Right cardiac atrium (tissue), 5 donors: ENCODE results near the gene ZCCHC24. TPM values are rescaled to one million over a fixed set of nuclear protein-coding genes. Genes with fewer than 3 reads are reported as not detected.
"Not testable (repeated sequence)": the region's sequence is repeated elsewhere in the genome, so short reads cannot be mapped to it uniquely, and the experiment has no call there.

Experiments used
- ATAC-seq, 2 donors: fragments of 200-7000 bp; cut with Tn5 transposase; one replicate each; pipeline versions ENCODE4 v1.8.0 to v1.9.1; 2020; ENCODE audit warnings: moderate library complexity in 2 of 2, mild to moderate bottlenecking in 1 of 2
- DNase-seq, 3 donors: peaks; one replicate each; pipeline ENCODE4 v3.0.0-alpha.2; 2020
- H3K27ac ChIP-seq: one replicate; pipeline ENCODE4 v1.5.1; 2013; ENCODE audit warnings: mild to moderate bottlenecking, low read length, control low read depth, moderate library complexity
- H3K27me3 ChIP-seq: one replicate; pipeline ENCODE4 v1.6.1; 2013; ENCODE audit not compliant: control insufficient read depth, insufficient read depth
- H3K4me1 ChIP-seq: one replicate; pipeline ENCODE4 v1.6.1; 2013; ENCODE audit warnings: low read length; ENCODE audit not compliant: control insufficient read depth, insufficient read depth
- H3K4me3 ChIP-seq: one replicate; pipeline ENCODE4 v1.5.1; 2013; ENCODE audit warnings: low read length, control low read depth
- H3K9me3 ChIP-seq: one replicate; pipeline ENCODE4 v1.6.1; 2013; ENCODE audit warnings: low read length; ENCODE audit not compliant: control insufficient read depth
- WGBS: extraction: QIAGEN DNeasy Blood & Tissue Kit; methylation state at CpG from one replicate; pipeline ENCODE4 v1.1.7; 2013; 5-methylcytosine and 5-hydroxymethylcytosine counted together
- intact Hi-C, 4 donors: fragments of 100-400 bp; cut with DNase I; formaldehyde crosslinking; loops; one replicate each; pipeline versions ENCODE4 v1.11.0 to v1.14.0; 2022 to 2023
- polyA plus RNA-seq: library from polyadenylated mRNA; stranded (reverse); fragments of 200-250 nt; gene quantifications from one replicate; pipeline ENCODE4 v1.2.3, GENCODE V29; 2013
- total RNA-seq, 4 donors: library from RNA; stranded (reverse); fragmentation: NEBNext Ultra II Directional; extraction: Animal tissue kit (Norgen Biotek cat#: 25700); gene quantifications; one replicate each; pipeline ENCODE4 v1.2.1, GENCODE V29; 2021
- donor health status: healthy with polysubstance abuse.
- donor health status: DM: no; HTN: yes; CAD: no.
- donor health status: DM: no; HTN: no; CAD: no.
- donor health status: DM: no; HTN: yes; CAD: no; lungs with severe emphysema.
- donor health status: DM: yes; HTN: yes; CAD: no.

ZCCHC24 gene
- total and polyA plus RNA-seq, 5 donors = 31.3 to 75.3 (median 62.0) TPM

DNA sequence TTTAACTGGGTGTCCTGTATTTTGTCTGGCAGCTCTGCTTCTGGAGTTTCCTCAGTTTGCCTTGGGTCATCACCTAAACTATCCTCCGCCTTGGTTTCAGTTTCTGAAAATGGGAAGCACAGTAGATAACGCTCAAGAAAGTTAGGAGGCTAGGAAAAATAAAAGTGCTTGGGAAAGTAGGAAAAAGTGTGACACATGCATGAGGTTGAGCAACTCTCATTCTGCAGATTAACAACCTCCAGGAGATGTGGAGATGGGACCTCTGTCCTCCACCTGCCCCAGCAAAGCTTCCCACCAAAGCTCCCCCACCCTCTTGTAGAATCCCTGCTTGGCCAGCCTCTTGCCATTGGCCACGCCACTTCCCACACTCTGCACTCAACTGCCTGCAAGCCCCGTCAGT lies 13.1 kb upstream of the ZCCHC24 start:
- Histone ChIP-seq H3K27me3 (no peaks in the 10 kb centered on the region), H3K4me1 (peaks cover 6% of the 10 kb centered on the region), H3K9me3 (no peaks in the 10 kb centered on the region), H3K4me3 (no peak overlapping the region), H3K27ac (no peak overlapping the region)
- ATAC-seq (peak in 1 of 2 donors; percentile 23), DNase-seq (no peak)
- 89% methylated on average over 4 of the region's 4 CpGs for WGBS
- intact Hi-C loops = no loop called here

DNA sequence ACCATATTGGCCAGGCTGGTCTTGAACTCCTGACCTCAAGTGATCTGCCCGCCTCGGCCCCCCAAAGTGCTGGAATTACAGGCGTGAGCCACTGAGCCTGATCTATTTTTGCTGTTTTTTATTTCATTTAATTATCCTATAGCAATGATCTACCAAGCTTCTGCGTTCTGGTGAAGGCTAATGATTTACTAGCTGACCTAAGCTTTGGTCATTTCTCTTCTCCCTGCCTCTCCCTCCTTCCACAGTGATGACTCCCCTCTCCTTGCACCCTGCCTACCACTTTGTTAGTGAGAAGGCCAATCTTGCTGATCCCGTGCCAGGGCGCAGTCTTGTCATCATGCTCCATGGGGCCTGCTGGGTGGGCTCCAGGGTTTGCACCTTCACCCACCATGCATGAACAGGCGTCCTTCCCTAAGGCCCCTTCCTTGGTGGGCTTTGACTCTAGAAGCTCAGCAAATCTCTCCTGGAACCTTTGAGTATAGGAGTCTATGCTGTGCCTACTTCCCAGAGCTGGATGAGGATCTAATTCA lies 11.9 kb upstream of the ZCCHC24 start:
- WGBS = 88% methylated on average over 7 of the region's 7 CpGs

DNA sequence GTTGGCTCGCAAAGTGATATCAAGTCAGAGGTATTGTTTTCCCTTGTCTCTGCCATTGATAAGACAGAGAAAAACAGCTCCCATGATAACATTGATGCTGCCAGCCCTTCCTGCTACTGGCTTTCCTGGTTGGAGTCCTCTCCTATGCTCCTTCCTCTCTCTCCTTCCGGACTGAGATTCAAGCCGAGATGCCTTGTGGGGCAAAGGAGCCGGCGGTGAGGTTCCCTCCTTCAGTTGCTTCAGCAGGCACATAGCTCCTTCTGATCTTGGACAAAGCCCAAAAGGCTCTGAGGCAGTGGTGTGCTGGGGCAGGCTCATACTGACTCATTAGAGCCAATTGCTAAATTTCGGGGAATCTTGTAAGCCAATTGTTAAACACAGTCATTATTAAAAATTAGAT lies 8.8 kb upstream of the ZCCHC24 start:
- H3K9me3 ChIP-seq = no peaks in the 10 kb centered on the region
- H3K4me1 ChIP-seq = peaks cover 6% of the 10 kb centered on the region
- WGBS = 38% methylated on average over 6 of the region's 6 CpGs
- DNase-seq (peak in 2 of 3 donors; percentile 70 to 81), ATAC-seq (peak; percentile 77 to 84)
- H3K4me3 ChIP-seq = no peak overlapping the region
- intact Hi-C loops = no loop called here
- H3K27me3 ChIP-seq = no peaks in the 10 kb centered on the region
- H3K27ac ChIP-seq = peak overlapping the region; percentile 30

More for the DNA sequence above, 11.9 kb upstream of the ZCCHC24 start:
- Histone ChIP-seq H3K9me3 (no peaks in the 10 kb centered on the region), H3K4me1 (peaks cover 6% of the 10 kb centered on the region), H3K27me3 (no peaks in the 10 kb centered on the region), H3K4me3 (no peak overlapping the region), H3K27ac (no peak overlapping the region)
- intact Hi-C loops = no loop called here
- no peak for ATAC-seq
- DNase-seq = peak in 1 of 3 donors; percentile 24

DNA sequence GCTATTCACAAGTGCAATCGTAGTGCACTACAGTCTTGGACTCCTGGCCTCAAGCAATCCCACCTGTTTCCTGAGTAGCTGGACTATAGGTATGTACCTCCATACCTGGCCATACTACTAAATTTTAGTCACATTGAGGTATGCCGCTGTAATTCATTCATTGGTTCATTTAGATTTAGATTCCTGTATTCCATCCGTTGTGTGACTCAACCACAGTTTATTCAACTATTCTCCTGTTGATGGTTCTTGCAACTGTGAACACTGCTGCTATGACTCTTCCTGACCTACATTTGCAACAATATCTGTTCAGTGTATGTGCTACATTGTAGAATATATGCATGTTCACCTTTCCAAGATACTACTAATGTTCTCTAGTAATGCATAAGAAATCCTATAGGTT lies 8.0 kb upstream of the ZCCHC24 start:
- intact Hi-C loops = no loop called here
- WGBS = 95% methylated on average over 3 of the region's 3 CpGs

DNA sequence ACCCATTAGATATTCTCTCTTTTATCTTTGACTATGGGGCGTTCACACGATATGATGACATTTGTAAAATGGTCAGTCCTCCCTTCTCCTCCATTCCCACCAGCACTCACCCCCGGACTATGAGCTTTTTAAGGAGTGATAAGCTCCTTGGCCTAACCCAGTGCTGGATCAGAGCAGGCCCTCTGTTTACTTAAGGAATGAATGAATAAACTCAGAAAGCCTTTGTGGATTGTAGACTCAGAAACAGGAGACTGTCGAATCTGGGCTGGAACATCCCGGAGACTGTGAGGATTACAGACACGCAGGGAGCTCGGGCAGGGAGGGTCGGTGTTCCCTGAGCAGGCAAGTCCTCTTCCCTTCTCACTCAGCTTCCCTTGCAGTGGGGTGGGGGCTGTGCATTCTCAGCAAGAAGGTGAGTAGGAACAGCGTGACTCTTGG lies 6.8 kb upstream of the ZCCHC24 start:
- peak in 2 of 3 donors; percentile 50 to 71 for DNase-seq
- Histone ChIP-seq H3K4me3 (no peak overlapping the region), H3K9me3 (no peaks in the 10 kb centered on the region), H3K27me3 (no peaks in the 10 kb centered on the region), H3K4me1 (peaks cover 6% of the 10 kb centered on the region), H3K27ac (peak overlapping the region; percentile 67)
- WGBS = 60% methylated on average over 9 of the region's 9 CpGs
- ATAC-seq = peak; percentile 74 to 87
- intact Hi-C loops = no loop called here

More for the DNA sequence above, 8.0 kb upstream of the ZCCHC24 start:
- Histone ChIP-seq H3K27me3 (no peaks in the 10 kb centered on the region), H3K4me1 (peaks cover 6% of the 10 kb centered on the region), H3K9me3 (no peaks in the 10 kb centered on the region), H3K4me3 (no peak overlapping the region), H3K27ac (no peak overlapping the region)
- DNase-seq (no peak), ATAC-seq (no peak)

DNA sequence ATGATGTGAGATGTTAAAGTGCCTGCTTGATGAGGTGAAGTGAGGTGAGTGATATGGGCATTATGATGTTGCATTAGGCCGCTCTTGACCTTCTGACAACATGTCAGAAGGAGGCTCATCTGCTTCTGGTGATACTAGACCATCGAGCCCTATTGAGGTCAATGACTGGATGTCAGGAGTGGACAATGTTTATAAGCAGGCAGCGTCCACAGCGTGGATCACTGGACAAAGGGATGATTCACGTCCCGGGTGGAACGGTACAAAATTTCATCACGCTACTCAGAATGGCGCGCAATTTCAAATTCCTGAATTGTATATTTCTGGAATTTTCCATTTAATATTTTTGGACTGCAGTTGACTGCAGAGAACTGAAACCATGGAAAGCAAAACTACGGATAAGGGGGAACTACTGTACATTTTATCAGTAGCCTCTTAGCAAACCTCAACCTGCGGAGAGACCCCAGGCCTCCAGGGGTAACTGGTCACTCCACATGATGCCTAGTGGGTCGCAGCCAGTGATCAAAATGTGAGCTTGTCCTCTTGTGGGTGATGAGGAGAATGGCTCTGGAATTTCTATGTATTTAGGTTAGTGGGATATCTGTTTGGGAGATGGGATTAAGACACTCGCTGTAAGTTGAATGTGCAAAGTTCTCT lies 5.7 kb upstream of the ZCCHC24 start:
- DNase-seq (no peak), ATAC-seq (no peak)
- 96% methylated on average over 14 of the region's 14 CpGs for WGBS
- intact Hi-C loops = no loop called here
- Histone ChIP-seq H3K4me1 (peaks cover 6% of the 10 kb centered on the region), H3K27me3 (no peaks in the 10 kb centered on the region), H3K9me3 (no peaks in the 10 kb centered on the region), H3K4me3 (no peak overlapping the region), H3K27ac (no peak overlapping the region)

DNA sequence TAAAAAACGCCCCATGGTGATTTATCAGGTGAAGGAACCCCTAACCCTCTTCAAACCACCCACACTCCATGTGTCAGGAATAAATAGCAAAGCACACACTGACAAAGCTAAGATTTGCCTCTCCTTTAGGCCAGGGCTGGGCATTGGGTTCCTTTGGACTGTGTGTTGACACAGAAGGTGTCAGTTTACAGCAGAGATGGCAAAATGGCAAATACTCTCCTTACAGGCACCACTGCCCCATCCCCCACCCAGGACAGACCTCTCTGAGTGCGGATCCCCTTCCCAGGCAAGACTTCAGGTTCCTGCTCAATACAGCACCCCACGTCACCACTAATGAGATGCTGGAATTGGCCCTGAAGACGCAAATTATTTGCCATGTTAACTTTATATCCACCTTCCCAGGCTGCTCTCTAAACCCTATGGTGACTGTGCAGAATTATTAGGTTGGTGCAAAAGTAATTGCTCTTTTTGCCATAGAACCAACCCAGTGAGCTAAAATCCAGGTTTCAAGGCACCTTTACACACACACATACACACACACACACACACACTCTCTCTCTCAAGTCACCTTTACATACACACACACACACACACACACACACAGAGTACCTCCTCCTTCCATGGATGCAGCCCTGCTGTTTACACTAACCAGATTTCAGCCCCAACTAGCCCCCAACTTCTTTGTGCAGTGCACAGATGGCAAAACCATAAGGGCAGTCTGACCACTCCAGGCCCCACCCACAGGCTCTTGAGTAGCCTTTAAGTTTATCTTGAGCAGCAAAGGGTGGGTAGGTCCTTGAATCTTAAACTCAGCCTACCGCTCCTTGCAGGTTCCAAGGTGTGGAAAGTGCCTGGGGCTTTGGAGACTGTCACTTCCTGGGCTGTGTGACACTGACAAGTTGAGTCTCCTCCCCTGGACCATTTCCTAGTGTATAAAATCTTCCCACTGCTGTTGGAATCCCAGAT lies 4.0 kb upstream of the ZCCHC24 start:
- ATAC-seq = no peak
- H3K27ac ChIP-seq = no peak overlapping the region
- H3K4me3 ChIP-seq = no peak overlapping the region
- DNase-seq = peak in 2 of 3 donors; percentile 19 to 27
- H3K27me3 ChIP-seq = no peaks in the 10 kb centered on the region
- 80% methylated on average over 5 of the region's 5 CpGs for WGBS
- intact Hi-C loops = loop anchor here in 1 of 4 donors (10.0 kb wide), 1 partner anchor 55 kb away; no protein-coding TSS in a partner anchor
- peaks cover 6% of the 10 kb centered on the region for H3K4me1 ChIP-seq
- H3K9me3 ChIP-seq = no peaks in the 10 kb centered on the region

DNA sequence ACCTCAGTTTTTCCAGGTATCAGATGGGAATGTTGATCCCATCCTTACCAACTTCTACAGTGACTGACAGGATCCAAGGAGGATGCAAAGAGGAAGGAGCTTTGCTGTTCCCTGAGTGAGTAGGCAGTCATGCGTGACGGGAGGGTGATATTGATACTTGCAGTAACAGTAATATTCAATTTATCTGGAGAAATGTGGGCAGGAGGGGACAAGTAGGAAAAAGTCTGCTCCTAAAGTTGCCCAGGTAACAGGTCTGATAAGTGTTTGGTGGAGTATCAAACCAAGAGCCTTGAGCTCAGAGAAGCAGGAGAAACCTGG lies 3.3 kb upstream of the ZCCHC24 start:
- Histone ChIP-seq H3K4me3 (no peak overlapping the region), H3K9me3 (no peaks in the 10 kb centered on the region), H3K4me1 (peaks cover under 1% of the 10 kb centered on the region), H3K27ac (no peak overlapping the region), H3K27me3 (no peaks in the 10 kb centered on the region)
- 94% methylated on average over 2 of the region's 2 CpGs for WGBS
- ATAC-seq (no peak), DNase-seq (no peak)
- intact Hi-C loops = loop anchor here in 1 of 4 donors (10.0 kb wide), 1 partner anchor 54 kb away; no protein-coding TSS in a partner anchor

DNA sequence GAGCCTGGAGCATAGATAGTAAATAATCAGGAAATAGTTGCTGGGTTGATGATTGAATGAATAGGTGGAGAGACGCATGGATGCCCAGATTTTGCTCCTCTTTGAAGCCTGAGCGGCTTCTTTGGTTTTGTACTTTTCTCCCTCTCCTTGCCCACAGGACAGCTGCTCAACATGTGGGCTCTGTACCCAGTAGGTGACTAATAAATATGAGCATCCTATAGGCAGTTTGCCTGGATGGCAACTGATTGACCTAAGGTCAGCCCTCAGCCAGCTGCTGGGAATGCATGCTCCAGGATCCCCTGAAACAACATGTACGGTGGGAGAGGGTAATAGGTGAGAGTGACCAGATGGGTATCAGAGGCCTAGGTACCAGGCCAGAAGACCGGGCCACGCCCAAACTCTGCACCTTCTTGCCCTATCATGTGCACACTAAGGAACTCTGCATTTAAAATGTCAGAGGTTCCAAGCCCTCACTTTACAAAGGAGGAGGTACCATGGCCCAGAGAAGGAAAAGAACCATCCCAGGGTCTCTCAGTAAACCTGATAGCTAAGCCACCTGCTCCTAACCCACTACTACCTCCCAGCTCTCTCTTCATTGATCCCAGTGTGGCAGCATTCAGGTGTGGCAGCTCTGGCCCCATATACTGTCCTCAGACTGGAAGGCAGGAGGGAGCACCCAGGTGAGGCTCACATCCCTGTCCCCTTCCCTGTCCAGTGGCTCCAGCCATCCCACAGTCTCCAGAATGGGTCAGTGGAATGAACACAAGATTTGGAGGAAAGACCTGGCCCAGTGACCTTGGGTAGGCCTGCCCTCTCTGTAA lies 2.7 kb upstream of the ZCCHC24 start:
- Histone ChIP-seq H3K27ac (no peak overlapping the region), H3K4me1 (no peaks in the 10 kb centered on the region), H3K27me3 (no peaks in the 10 kb centered on the region), H3K4me3 (no peak overlapping the region), H3K9me3 (no peaks in the 10 kb centered on the region)
- intact Hi-C loops = loop anchor here in 1 of 4 donors (10.0 kb wide), 1 partner anchor 53 kb away; no protein-coding TSS in a partner anchor
- DNase-seq (peak in 1 of 3 donors; percentile 42), ATAC-seq (no peak)
- 95% methylated on average over 5 of the region's 5 CpGs for WGBS

DNA sequence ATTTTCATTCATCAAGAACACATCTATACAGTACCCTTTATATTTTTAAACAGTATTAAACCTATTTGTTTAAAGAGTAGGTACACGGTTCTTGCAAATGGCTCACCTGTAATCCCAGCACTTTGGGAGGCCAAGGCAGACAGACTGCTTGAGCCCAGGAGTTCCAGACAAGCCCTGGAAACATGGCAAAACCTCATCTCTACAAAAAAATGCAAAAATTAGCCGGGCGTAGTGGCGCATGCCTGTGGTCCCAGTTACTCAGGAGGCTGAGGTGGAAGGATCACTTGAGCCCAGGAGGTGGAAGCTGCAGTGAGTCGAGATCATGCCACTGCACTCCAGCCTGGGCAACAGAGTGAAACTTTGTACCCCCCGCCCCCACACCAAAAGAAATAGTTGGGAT lies 1.8 kb upstream of the ZCCHC24 start:
- DNase-seq, H3K4me3 ChIP-seq, ATAC-seq, H3K27me3 ChIP-seq, H3K9me3 ChIP-seq, H3K4me1 ChIP-seq, H3K27ac ChIP-seq: not testable (repeated sequence)
- WGBS = 91% methylated on average over 6 of the region's 6 CpGs
- intact Hi-C loops = loop anchor here in 1 of 4 donors (10.0 kb wide), 1 partner anchor 52 kb away; no protein-coding TSS in a partner anchor
